H1 (cell line): ENCODE data around the gene NR0B2. TPM values are rescaled to one million over a fixed set of nuclear protein-coding genes. Genes with fewer than 3 reads are reported as not detected.

Experiments
- CHD7 ChIP-seq: fragments of 300-600 bp; sonication (generic); IDR thresholded peaks from 2 replicates; pipeline ENCODE4 v1.7.1; 2012; ENCODE audit warnings: low read length, moderate library complexity, mild to moderate bottlenecking, inconsistent platforms; ENCODE audit not compliant: insufficient replicate concordance
- JUN ChIP-seq: IDR thresholded peaks from 2 replicates; pipeline ENCODE4 v1.6.1; 2011; ENCODE audit warnings: low read depth, mild to moderate bottlenecking, improper control_type of control experiment, low read length
- RAD21 ChIP-seq, 2 experiments: IDR thresholded peaks in 1 of 2; conservative IDR thresholded peaks in 1 of 2; 2 replicates each; pipeline ENCODE4 v1.6.1; 2011; ENCODE audit warnings: low read depth in 2 of 2, low read length in 2 of 2, improper control_type of control experiment in 1 of 2, inconsistent platforms in 1 of 2, mild to moderate bottlenecking in 1 of 2, moderate library complexity in 1 of 2
- SAP30 ChIP-seq: fragments of 300-600 bp; sonication (generic); IDR thresholded peaks from 2 replicates; pipeline ENCODE4 v1.7.1; 2012; ENCODE audit warnings: low read length, moderate library complexity, mild to moderate bottlenecking, inconsistent platforms; ENCODE audit not compliant: insufficient read depth, insufficient replicate concordance
- USF2 ChIP-seq: IDR thresholded peaks from 2 replicates; pipeline ENCODE4 v1.6.1; 2011; ENCODE audit warnings: low read length, improper control_type of control experiment
- polyA plus RNA-seq, 7 experiments: library from polyadenylated mRNA; depleted of rRNA in 3 of 7; stranded (reverse) in 5 of 7; unstranded in 2 of 7; fragments of >200 nt in 5 of 7; fragments of 200-250 nt in 2 of 7; gene quantifications; 1 replicate in 5 of 7; 2 replicates in 1 of 7; 4 replicates in 1 of 7; pipeline versions ENCODE4 v1.2.1 to v1.2.3, GENCODE V29; 2011 to 2013; ENCODE audit warnings: missing spikeins in 2 of 7, mixed read lengths in 2 of 7
- total RNA-seq: library from RNA; stranded (reverse); fragmentation: NEBNext Ultra II Directional; extraction: Animal tissue kit (Norgen Biotek cat#: 25700); gene quantifications from 2 replicates; pipeline ENCODE4 v1.2.1, GENCODE V29; 2021

The NR0B2 gene
- total and polyA plus RNA-seq, 2 of the 8 experiments (the other 6 are each of a cell fraction or from before 2014, with no cell fraction given) = not detected

- no peak for TF ChIP-seq RAD21 (IDR thresholded peaks at IDR 0.05 in 1 of 2, conservative IDR thresholded peaks at IDR 0.05 in 1 of 2; ENCODE audit: low read depth in 2 of 2, low read length in 2 of 2)
- no peak for TF ChIP-seq SAP30
- no peak for TF ChIP-seq JUN
- TF ChIP-seq CHD7 = no peak
- TF ChIP-seq USF2 = no peak
Measured at GRCh38 chr1:26949926-26950319, 36.1 kb upstream of the NR0B2 start (continued).
